IMR-90 (cell line): ENCODE results near the gene NDUFAB1. TPM values are rescaled to one million over a fixed set of nuclear protein-coding genes. Genes with fewer than 3 reads are reported as not detected.

ENCODE experiments used
- ATAC-seq: fragments of 200-7000 bp; cut with Tn5 transposase; 2 replicates; pipeline ENCODE4 v1.9.1; 2020; ENCODE audit warnings: low read depth, mild to moderate bottlenecking, moderate library complexity
- BruUV-seq: library from RNA; stranded (reverse); fragments of 400-500 nt; replicated peaks from 2 replicates; lab custom pipeline; 2021; lab: Mats Ljungman, UMichigan
- CTCF ChIA-PET: fragments of 300-600 bp; formaldehyde crosslinking; extraction: SDS; loops from one replicate; lab custom pipeline; 2021; ENCODE audit warnings: antibody characterized with exemption; lab: Yijun Ruan, JAX
- POLR2A ChIA-PET: fragments of 300-600 bp; sonication (Branson Sonifier 250); formaldehyde crosslinking; loops from one replicate; lab custom pipeline; 2022; ENCODE audit warnings: antibody characterized with exemption; ENCODE audit not compliant: unreplicated experiment; lab: Charles Lee
- DNase-seq: peaks from one replicate; pipeline ENCODE4 v3.0.0; 2013
- H2AFZ ChIP-seq: replicated peaks from 2 replicates; pipeline ENCODE3; 2013; ENCODE audit warnings: low read length, mild to moderate bottlenecking; ENCODE audit not compliant: poor library complexity
- H2AK5ac ChIP-seq: 2 replicates; pipeline ENCODE4 v1.6.1; 2013; ENCODE audit warnings: low read depth, low read length, inconsistent platforms
- H2AK9ac ChIP-seq: replicated peaks from 2 replicates; pipeline ENCODE3; 2013; ENCODE audit warnings: mild to moderate bottlenecking, low read depth, low read length, moderate library complexity; ENCODE audit not compliant: poor library complexity
- H2BK120ac ChIP-seq: 2 replicates; pipeline ENCODE4 v1.6.1; 2013; ENCODE audit warnings: low read depth, low read length, inconsistent platforms
- H2BK15ac ChIP-seq: 3 replicates; pipeline ENCODE4 v1.6.1; 2013; ENCODE audit warnings: low read depth, low read length, inconsistent platforms
- H2BK20ac ChIP-seq: 2 replicates; pipeline ENCODE4 v1.6.1; 2013; ENCODE audit warnings: low read depth, mild to moderate bottlenecking, inconsistent platforms, low read length, moderate library complexity
- H2BK5ac ChIP-seq: 2 replicates; pipeline ENCODE4 v1.6.1; 2013; ENCODE audit warnings: mild to moderate bottlenecking, low read depth, low read length, inconsistent platforms; ENCODE audit not compliant: poor library complexity, severe bottlenecking
- H3K14ac ChIP-seq: replicated peaks from 2 replicates; pipeline ENCODE4 v1.6.1; 2013; ENCODE audit warnings: low read depth, low read length, inconsistent platforms
- H3K18ac ChIP-seq: 2 replicates; pipeline ENCODE4 v1.6.1; 2013; ENCODE audit warnings: low read depth, low read length, control low read depth
- H3K23ac ChIP-seq: 2 replicates; pipeline ENCODE4 v1.6.1; 2013; ENCODE audit warnings: low read depth, low read length, inconsistent platforms
- H3K27ac ChIP-seq: 2 replicates; pipeline ENCODE4 v1.5.1; 2013; ENCODE audit warnings: mild to moderate bottlenecking, control low read depth, low read length; ENCODE audit not compliant: insufficient read depth
- H3K27me3 ChIP-seq: 2 replicates; pipeline ENCODE4 v1.6.1; 2013; ENCODE audit warnings: low read length; ENCODE audit not compliant: control insufficient read depth, insufficient read depth
- H3K36me3 ChIP-seq: 2 replicates; pipeline ENCODE4 v1.6.1; 2013; ENCODE audit warnings: low read length, mixed read lengths; ENCODE audit not compliant: control insufficient read depth, insufficient read depth
- H3K4ac ChIP-seq: 2 replicates; pipeline ENCODE4 v1.6.1; 2013; ENCODE audit warnings: low read depth, low read length, inconsistent platforms
- H3K4me1 ChIP-seq: 2 replicates; pipeline ENCODE4 v1.6.1; 2013; ENCODE audit warnings: low read length, mixed read lengths; ENCODE audit not compliant: control insufficient read depth, insufficient read depth
- H3K4me2 ChIP-seq: 2 replicates; pipeline ENCODE4 v1.6.1; 2013; ENCODE audit warnings: low read depth, mild to moderate bottlenecking, control low read depth, low read length, moderate library complexity
- H3K4me3 ChIP-seq: 2 replicates; pipeline ENCODE4 v1.5.1; 2013; ENCODE audit warnings: low read depth, mild to moderate bottlenecking, control low read depth, low read length, moderate library complexity; ENCODE audit not compliant: insufficient read depth
- H3K56ac ChIP-seq: 2 replicates; pipeline ENCODE4 v1.6.1; 2013; ENCODE audit warnings: low read length, inconsistent platforms; ENCODE audit not compliant: insufficient read depth; ENCODE audit errors: extremely low read depth
- H3K79me1 ChIP-seq, 2 experiments: 2 replicates each; pipeline ENCODE4 v1.6.1; 2013; ENCODE audit warnings: low read length in 2 of 2, inconsistent platforms in 1 of 2, low read depth in 1 of 2
- H3K9ac ChIP-seq: 2 replicates; pipeline ENCODE4 v1.6.1; 2013; ENCODE audit warnings: low read depth, low read length, control low read depth
- H3K9me1 ChIP-seq: 2 replicates; pipeline ENCODE4 v1.6.1; 2013; ENCODE audit warnings: low read length, inconsistent platforms; ENCODE audit not compliant: insufficient read depth
- H3K9me3 ChIP-seq: 2 replicates; pipeline ENCODE4 v1.6.1; 2013; ENCODE audit warnings: low read length; ENCODE audit not compliant: control insufficient read depth, insufficient read depth
- H4K20me1 ChIP-seq: 2 replicates; pipeline ENCODE4 v1.6.1; 2013; ENCODE audit warnings: low read length, inconsistent platforms; ENCODE audit not compliant: insufficient read depth
- H4K5ac ChIP-seq: 2 replicates; pipeline ENCODE4 v1.6.1; 2013; ENCODE audit warnings: mild to moderate bottlenecking, low read depth, low read length, control low read depth
- H4K8ac ChIP-seq, 2 experiments: 2 replicates each; pipeline ENCODE4 v1.6.1; 2013; ENCODE audit warnings: low read depth in 2 of 2, low read length in 2 of 2, control low read depth in 1 of 2, inconsistent platforms in 1 of 2
- H4K91ac ChIP-seq: 2 replicates; pipeline ENCODE4 v1.6.1; 2013; ENCODE audit warnings: low read depth, low read length, inconsistent platforms; ENCODE audit not compliant: insufficient read depth
- BHLHE40 ChIP-seq: fragments of 150-350 bp; IDR thresholded peaks from 2 replicates; pipeline ENCODE4 v1.6.1; 2016; ENCODE audit warnings: mild to moderate bottlenecking, low read depth, low read length
- CEBPB ChIP-seq: IDR thresholded peaks from 2 replicates; pipeline ENCODE4 v1.6.1; 2012; ENCODE audit warnings: low read depth, low read length, improper control_type of control experiment
- CHD1 ChIP-seq: IDR thresholded peaks from 2 replicates; pipeline ENCODE4 v1.6.1; 2012; ENCODE audit warnings: low read depth, low read length, improper control_type of control experiment
- FOS ChIP-seq: fragments of 150-350 bp; IDR thresholded peaks from 2 replicates; pipeline ENCODE4 v1.6.1; 2016; ENCODE audit warnings: low read depth, low read length
- MAFK ChIP-seq: IDR thresholded peaks from 2 replicates; pipeline ENCODE4 v1.6.1; 2012; ENCODE audit warnings: low read depth, low read length, improper control_type of control experiment
- MAZ ChIP-seq: IDR thresholded peaks from 2 replicates; pipeline ENCODE4 v1.6.1; 2012; ENCODE audit warnings: low read depth, mild to moderate bottlenecking, low read length, improper control_type of control experiment, moderate library complexity, borderline replicate concordance
- MXI1 ChIP-seq: IDR thresholded peaks from 2 replicates; pipeline ENCODE4 v1.6.1; 2012; ENCODE audit warnings: low read depth, mild to moderate bottlenecking, low read length, moderate library complexity, borderline replicate concordance
- NFE2L2 ChIP-seq: fragments of 150-350 bp; IDR thresholded peaks from 2 replicates; pipeline ENCODE4 v1.6.1; 2016; ENCODE audit warnings: low read depth, mild to moderate bottlenecking, low read length
- POLR2A ChIP-seq: IDR thresholded peaks from 2 replicates; pipeline ENCODE4 v1.6.1; 2012; ENCODE audit warnings: mild to moderate bottlenecking, low read depth, low read length
- RAD21 ChIP-seq: IDR thresholded peaks from 2 replicates; pipeline ENCODE4 v1.6.1; 2012; ENCODE audit warnings: low read length, improper control_type of control experiment
- RCOR1 ChIP-seq: IDR thresholded peaks from 2 replicates; pipeline ENCODE4 v1.6.1; 2012; ENCODE audit warnings: mild to moderate bottlenecking, low read length, improper control_type of control experiment; ENCODE audit not compliant: insufficient replicate concordance
- SMC3 ChIP-seq: fragments of 150-350 bp; IDR thresholded peaks from 2 replicates; pipeline ENCODE4 v1.6.1; 2016; ENCODE audit warnings: low read depth, mild to moderate bottlenecking, antibody characterized with exemption, low read length, moderate library complexity
- WGBS, 2 experiments: methylation state at CpG; one replicate each; pipeline versions ENCODE4 v1.1.5 to v1.1.7; 2013; ENCODE audit warnings: missing lambda C conversion rate in 2 of 2; ENCODE audit not compliant: insufficient read length in 1 of 2; ENCODE audit errors: extremely low coverage in 2 of 2; 5-methylcytosine and 5-hydroxymethylcytosine counted together
- dilution Hi-C: fragments of 300-500 bp; cut with HindIII; formaldehyde crosslinking; loops from one replicate; pipeline ENCODE4 v1.14.3; 2018; ENCODE audit warnings: low sequenced_read_pairs; ENCODE audit not compliant: unreplicated experiment
- in situ Hi-C: fragments of 300-500 bp; cut with MboI; formaldehyde crosslinking; loops from 3 replicates; pipeline ENCODE4 v1.14.3; 2019; ENCODE audit warnings: low sequenced_read_pairs, inconsistent platforms, mixed read lengths
- intact Hi-C: fragments of 100-400 bp; cut with micrococcal nuclease; formaldehyde crosslinking; loops from 2 replicates; pipeline ENCODE4 v1.10.0; 2022
- polyA plus RNA-seq, 3 experiments: library from polyadenylated mRNA; depleted of rRNA; stranded (reverse); fragments of >200 nt; gene quantifications; 2 replicates each; pipeline ENCODE4 v1.2.3, GENCODE V29; 2012; ENCODE audit warnings: low replicate concordance in 1 of 3
- total RNA-seq: library from RNA; depleted of rRNA; stranded (reverse); fragments of >200 nt; gene quantifications from 2 replicates; pipeline ENCODE4 v1.2.3, GENCODE V29; 2012
- TF ChIP-seq, protein P1 (sequence below): fragments of 150-350 bp; IDR thresholded peaks from 2 replicates; pipeline ENCODE4 v1.6.1; 2017; ENCODE audit warnings: mild to moderate bottlenecking, antibody characterized with exemption, low read length, low read depth
- TF ChIP-seq, protein P2 (sequence below): conservative IDR thresholded peaks from 2 replicates; pipeline ENCODE4 v1.5.1; 2012; ENCODE audit warnings: mild to moderate bottlenecking, low read depth, low read length, improper control_type of control experiment
- TF ChIP-seq, protein P3 (sequence below): fragments of 150-350 bp; IDR thresholded peaks from 2 replicates; pipeline ENCODE4 v1.6.1; 2016; ENCODE audit warnings: low read depth, mild to moderate bottlenecking, low read length, moderate library complexity, borderline replicate concordance

Gene NDUFAB1
- total and polyA plus RNA-seq, 2 of the 4 experiments (the other 2 are of a cell fraction), result 117 to 146 TPM

DNA sequence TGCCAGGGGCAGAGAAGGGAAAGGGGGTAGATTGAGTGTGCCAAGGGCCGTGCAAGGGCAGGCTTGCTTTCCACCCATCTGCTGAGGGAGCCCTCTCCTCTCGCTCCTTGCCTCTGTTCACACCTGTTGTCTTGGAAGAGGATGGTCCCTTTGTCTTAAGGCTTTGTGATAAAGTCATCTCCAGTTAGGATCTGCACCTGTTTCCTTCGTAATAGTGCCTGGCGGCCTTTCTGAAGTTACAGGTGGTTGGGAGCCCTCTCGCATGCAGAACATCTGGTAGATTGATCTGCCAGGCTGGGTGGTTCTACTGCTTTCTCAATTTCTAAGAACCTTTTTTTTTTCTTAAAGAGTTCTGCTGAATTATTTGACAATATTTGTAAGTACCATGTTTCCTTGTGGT is 22.3 kb downstream of the NDUFAB1 start:
- H3K27me3 ChIP-seq, result no peaks in the 10 kb centered on the region
- no CpG with 5 or more reads among the region's 5 CpGs for WGBS, 2 experiments
- no peak overlapping the region for H2BK5ac ChIP-seq
- H4K91ac ChIP-seq, result no peak overlapping the region
- H3K79me1 ChIP-seq, result peaks cover 8 to 22% of the 10 kb centered on the region in 2 experiments
- H3K9me1 ChIP-seq, result peaks cover 3% of the 10 kb centered on the region; the same call in 1 of the 2 replicates
- no peak overlapping the region for H2BK15ac ChIP-seq
- dilution Hi-C loops, result no loop called here
- no peak overlapping the region for H2AK9ac ChIP-seq
- no peaks in the 10 kb centered on the region for H3K9me3 ChIP-seq
- DNase-seq, result no peak
- intact Hi-C loops, result no loop called here
- H3K4me2 ChIP-seq, result no peak overlapping the region
- H3K23ac ChIP-seq, result no peak overlapping the region
- H3K14ac ChIP-seq, result no peak overlapping the region
- H4K5ac ChIP-seq, result no peak overlapping the region
- no peak overlapping the region for H2AFZ ChIP-seq
- no peak overlapping the region for H3K4me3 ChIP-seq
- no peak overlapping the region for H3K27ac ChIP-seq
- BruUV-seq, result no TSS peak
- no peak overlapping the region for H2AK5ac ChIP-seq
- ChIA-PET POLR2A (no interaction called here), CTCF (interaction anchor here (1.8 kb wide), 1 partner anchor 16 kb away, joined by 4 read pairs; the partner anchor contains the start of gene UBFD1)
- no peak overlapping the region for H2BK120ac ChIP-seq
- H3K4me1 ChIP-seq, result no peaks in the 10 kb centered on the region
- H3K4ac ChIP-seq, result no peak overlapping the region
- TF ChIP-seq MXI1, result no peak
- no peak for TF ChIP-seq MAZ
- TF ChIP-seq CHD1, result no peak
- no peak for TF ChIP-seq POLR2A
- no peak for TF ChIP-seq RAD21
- TF ChIP-seq RCOR1, result no peak
- no peak for TF ChIP-seq FOS
- TF ChIP-seq CEBPB, result no peak
- no peak for TF ChIP-seq NFE2L2
- TF ChIP-seq, protein P1, sequence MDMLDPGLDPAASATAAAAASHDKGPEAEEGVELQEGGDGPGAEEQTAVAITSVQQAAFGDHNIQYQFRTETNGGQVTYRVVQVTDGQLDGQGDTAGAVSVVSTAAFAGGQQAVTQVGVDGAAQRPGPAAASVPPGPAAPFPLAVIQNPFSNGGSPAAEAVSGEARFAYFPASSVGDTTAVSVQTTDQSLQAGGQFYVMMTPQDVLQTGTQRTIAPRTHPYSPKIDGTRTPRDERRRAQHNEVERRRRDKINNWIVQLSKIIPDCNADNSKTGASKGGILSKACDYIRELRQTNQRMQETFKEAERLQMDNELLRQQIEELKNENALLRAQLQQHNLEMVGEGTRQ, result no peak
- TF ChIP-seq, protein P2, sequence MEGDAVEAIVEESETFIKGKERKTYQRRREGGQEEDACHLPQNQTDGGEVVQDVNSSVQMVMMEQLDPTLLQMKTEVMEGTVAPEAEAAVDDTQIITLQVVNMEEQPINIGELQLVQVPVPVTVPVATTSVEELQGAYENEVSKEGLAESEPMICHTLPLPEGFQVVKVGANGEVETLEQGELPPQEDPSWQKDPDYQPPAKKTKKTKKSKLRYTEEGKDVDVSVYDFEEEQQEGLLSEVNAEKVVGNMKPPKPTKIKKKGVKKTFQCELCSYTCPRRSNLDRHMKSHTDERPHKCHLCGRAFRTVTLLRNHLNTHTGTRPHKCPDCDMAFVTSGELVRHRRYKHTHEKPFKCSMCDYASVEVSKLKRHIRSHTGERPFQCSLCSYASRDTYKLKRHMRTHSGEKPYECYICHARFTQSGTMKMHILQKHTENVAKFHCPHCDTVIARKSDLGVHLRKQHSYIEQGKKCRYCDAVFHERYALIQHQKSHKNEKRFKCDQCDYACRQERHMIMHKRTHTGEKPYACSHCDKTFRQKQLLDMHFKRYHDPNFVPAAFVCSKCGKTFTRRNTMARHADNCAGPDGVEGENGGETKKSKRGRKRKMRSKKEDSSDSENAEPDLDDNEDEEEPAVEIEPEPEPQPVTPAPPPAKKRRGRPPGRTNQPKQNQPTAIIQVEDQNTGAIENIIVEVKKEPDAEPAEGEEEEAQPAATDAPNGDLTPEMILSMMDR, result no peak
- TF ChIP-seq SMC3, result no peak
- no peak for TF ChIP-seq BHLHE40
- TF ChIP-seq MAFK, result no peak
- TF ChIP-seq, protein P3, sequence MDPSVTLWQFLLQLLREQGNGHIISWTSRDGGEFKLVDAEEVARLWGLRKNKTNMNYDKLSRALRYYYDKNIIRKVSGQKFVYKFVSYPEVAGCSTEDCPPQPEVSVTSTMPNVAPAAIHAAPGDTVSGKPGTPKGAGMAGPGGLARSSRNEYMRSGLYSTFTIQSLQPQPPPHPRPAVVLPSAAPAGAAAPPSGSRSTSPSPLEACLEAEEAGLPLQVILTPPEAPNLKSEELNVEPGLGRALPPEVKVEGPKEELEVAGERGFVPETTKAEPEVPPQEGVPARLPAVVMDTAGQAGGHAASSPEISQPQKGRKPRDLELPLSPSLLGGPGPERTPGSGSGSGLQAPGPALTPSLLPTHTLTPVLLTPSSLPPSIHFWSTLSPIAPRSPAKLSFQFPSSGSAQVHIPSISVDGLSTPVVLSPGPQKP, result no peak
- no peak overlapping the region for H3K56ac ChIP-seq
- H3K36me3 ChIP-seq, result peaks cover 60% of the 10 kb centered on the region
- no peak for ATAC-seq
- in situ Hi-C loops, result loop anchor here (5.0 kb wide), 2 partner anchors 48 to 52 kb away; no protein-coding TSS in a partner anchor
- no peak overlapping the region for H3K18ac ChIP-seq
- H4K20me1 ChIP-seq, result peaks cover 18% of the 10 kb centered on the region
- no peak overlapping the region for H2BK20ac ChIP-seq
- H4K8ac ChIP-seq, result no peak overlapping the region
- no peak overlapping the region for H3K9ac ChIP-seq
